Muscle layer of colon (tissue), 2 donors: ENCODE data around the gene WDFY4.

Source experiments
- H3K27ac ChIP-seq: one replicate; pipeline ENCODE4 v1.7.0; 2013; ENCODE audit warnings: low read depth, mild to moderate bottlenecking, low read length, moderate library complexity
- H3K27me3 ChIP-seq, 2 donors: one replicate each; pipeline ENCODE4 v1.7.0; 2013; ENCODE audit warnings: low read length in 2 of 2, mild to moderate bottlenecking in 2 of 2; ENCODE audit not compliant: insufficient read depth in 2 of 2, control insufficient read depth in 1 of 2
- H3K36me3 ChIP-seq: one replicate; pipeline ENCODE4 v1.7.0; 2013; ENCODE audit warnings: mild to moderate bottlenecking, low read length; ENCODE audit not compliant: insufficient read depth
- H3K4me1 ChIP-seq: one replicate; pipeline ENCODE4 v1.7.0; 2013; ENCODE audit warnings: mild to moderate bottlenecking, low read length; ENCODE audit not compliant: insufficient read depth
- H3K4me3 ChIP-seq, 2 donors: one replicate each; pipeline ENCODE4 v1.7.0; 2013; ENCODE audit warnings: low read length in 2 of 2, low read depth in 1 of 2, mild to moderate bottlenecking in 1 of 2, moderate library complexity in 1 of 2
- H3K9ac ChIP-seq: one replicate; pipeline ENCODE4 v1.7.0; 2013; ENCODE audit warnings: low read length
- H3K9me3 ChIP-seq: one replicate; pipeline ENCODE4 v1.7.0; 2013; ENCODE audit warnings: mild to moderate bottlenecking, low read length
- donor health status: abdominal sarcoma.
- donor health status: Adenocarcinoma of cecum.

The WDFY4 gene

GRCh38 chr10:48656914-48657305 lies 27.8 kb upstream of the WDFY4 start:
- H3K27ac ChIP-seq, result no peak overlapping the region
- H3K9ac ChIP-seq, result no peak overlapping the region
- peaks cover 11% of the 10 kb centered on the region for H3K4me1 ChIP-seq
- H3K4me3 ChIP-seq, result peak overlapping the region in 1 of 2 donors; percentile 46
- no peaks in the 10 kb centered on the region for H3K9me3 ChIP-seq
- no peaks in the 10 kb centered on the region for H3K27me3 ChIP-seq
- H3K36me3 ChIP-seq, result no peaks in the 10 kb centered on the region

- Histone ChIP-seq H3K9ac (no peak overlapping the region), H3K27me3 (no peaks in the 10 kb centered on the region), H3K4me1 (peaks cover 11% of the 10 kb centered on the region), H3K36me3 (no peaks in the 10 kb centered on the region), H3K9me3 (no peaks in the 10 kb centered on the region), H3K4me3 (no peak overlapping the region), H3K27ac (no peak overlapping the region)
These were observed 27.3 kb upstream of the WDFY4 start for GRCh38 chr10:48657416-48657815.

GRCh38 chr10:48658243-48658974 lies 26.3 kb upstream of the WDFY4 start:
- Histone ChIP-seq H3K27ac (no peak overlapping the region), H3K4me3 (no peak overlapping the region), H3K4me1 (peaks cover 11% of the 10 kb centered on the region), H3K36me3 (no peaks in the 10 kb centered on the region), H3K27me3 (no peaks in the 10 kb centered on the region), H3K9me3 (no peaks in the 10 kb centered on the region), H3K9ac (no peak overlapping the region)

- no peak overlapping the region for H3K9ac ChIP-seq
- no peaks in the 10 kb centered on the region for H3K36me3 ChIP-seq
- no peak overlapping the region for H3K27ac ChIP-seq
- H3K4me3 ChIP-seq, result no peak overlapping the region
- no peaks in the 10 kb centered on the region for H3K27me3 ChIP-seq
- no peaks in the 10 kb centered on the region for H3K9me3 ChIP-seq
- H3K4me1 ChIP-seq, result peaks cover 11% of the 10 kb centered on the region
These were observed 25.8 kb upstream of the WDFY4 start for GRCh38 chr10:48658975-48659269.

GRCh38 chr10:48659790-48660189 lies 24.9 kb upstream of the WDFY4 start:
- no peak overlapping the region for H3K4me3 ChIP-seq
- H3K36me3 ChIP-seq, result no peaks in the 10 kb centered on the region
- no peaks in the 10 kb centered on the region for H3K9me3 ChIP-seq
- H3K27ac ChIP-seq, result no peak overlapping the region
- no peak overlapping the region for H3K9ac ChIP-seq
- no peaks in the 10 kb centered on the region for H3K27me3 ChIP-seq
- H3K4me1 ChIP-seq, result peaks cover 11% of the 10 kb centered on the region

GRCh38 chr10:48661441-48661840 lies 23.2 kb upstream of the WDFY4 start:
- Histone ChIP-seq H3K4me3 (no peak overlapping the region), H3K27me3 (no peaks in the 10 kb centered on the region), H3K9me3 (no peaks in the 10 kb centered on the region), H3K4me1 (peaks cover 4% of the 10 kb centered on the region), H3K27ac (no peak overlapping the region), H3K9ac (no peak overlapping the region), H3K36me3 (no peaks in the 10 kb centered on the region)

GRCh38 chr10:48667960-48668590 lies 16.6 kb upstream of the WDFY4 start:
- Histone ChIP-seq H3K4me3 (no peak overlapping the region), H3K9me3 (no peaks in the 10 kb centered on the region), H3K9ac (no peak overlapping the region), H3K27me3 (no peaks in the 10 kb centered on the region), H3K27ac (no peak overlapping the region), H3K36me3 (no peaks in the 10 kb centered on the region), H3K4me1 (no peaks in the 10 kb centered on the region)

GRCh38 chr10:48670978-48671913 lies 13.4 kb upstream of the WDFY4 start:
- no peaks in the 10 kb centered on the region for H3K36me3 ChIP-seq
- H3K4me3 ChIP-seq, result no peak overlapping the region
- no peaks in the 10 kb centered on the region for H3K9me3 ChIP-seq
- H3K9ac ChIP-seq, result no peak overlapping the region
- no peaks in the 10 kb centered on the region for H3K4me1 ChIP-seq
- no peaks in the 10 kb centered on the region for H3K27me3 ChIP-seq
- H3K27ac ChIP-seq, result no peak overlapping the region

GRCh38 chr10:48671914-48672595 lies 12.6 kb upstream of the WDFY4 start:
- no peaks in the 10 kb centered on the region for H3K4me1 ChIP-seq
- H3K9me3 ChIP-seq, result no peaks in the 10 kb centered on the region
- no peak overlapping the region for H3K27ac ChIP-seq
- H3K27me3 ChIP-seq, result no peaks in the 10 kb centered on the region
- H3K9ac ChIP-seq, result no peak overlapping the region
- H3K4me3 ChIP-seq, result no peak overlapping the region
- no peaks in the 10 kb centered on the region for H3K36me3 ChIP-seq

GRCh38 chr10:48672596-48673265 lies 11.9 kb upstream of the WDFY4 start:
- Histone ChIP-seq H3K4me3 (no peak overlapping the region), H3K36me3 (no peaks in the 10 kb centered on the region), H3K9me3 (no peaks in the 10 kb centered on the region), H3K27me3 (no peaks in the 10 kb centered on the region), H3K4me1 (no peaks in the 10 kb centered on the region), H3K9ac (no peak overlapping the region), H3K27ac (no peak overlapping the region)

- Histone ChIP-seq H3K4me3 (no peak overlapping the region), H3K4me1 (no peaks in the 10 kb centered on the region), H3K9me3 (no peaks in the 10 kb centered on the region), H3K27ac (no peak overlapping the region), H3K9ac (no peak overlapping the region), H3K27me3 (no peaks in the 10 kb centered on the region), H3K36me3 (no peaks in the 10 kb centered on the region)
These were observed 7.0 kb upstream of the WDFY4 start for GRCh38 chr10:48677625-48678024.
